ENCODE measurements around the gene ASAP2.

Gene ASAP2

GRCh38 chr2:9170458-9171130 lies 36.0 kb upstream of the ASAP2 start:
- Mint-ChIP-seq H3K27ac (no peak overlapping the region), H3K36me3 (no peaks in the 10 kb centered on the region), H3K4me1 (no peaks in the 10 kb centered on the region), H3K9me3 (no peaks in the 10 kb centered on the region), H3K27me3 (peaks cover 9% of the 10 kb centered on the region), H3K4me3 (no peak overlapping the region)
- ATAC-seq (ENCODE audit: low read depth): no peak
- no peak for DNase-seq (ENCODE audit: low spot score in 2 of 2)

GRCh38 chr2:9174771-9175437 lies 31.7 kb upstream of the ASAP2 start:
- Mint-ChIP-seq H3K9me3 (no peaks in the 10 kb centered on the region), H3K27ac (no peak overlapping the region), H3K4me1 (peaks cover 3% of the 10 kb centered on the region), H3K27me3 (peaks cover 7% of the 10 kb centered on the region), H3K36me3 (no peaks in the 10 kb centered on the region), H3K4me3 (no peak overlapping the region)
- DNase-seq (ENCODE audit: low spot score in 2 of 2) (no peak), ATAC-seq (ENCODE audit: low read depth) (no peak)

- Mint-ChIP-seq H3K9me3 (peaks cover 3% of the 10 kb centered on the region), H3K36me3 (no peaks in the 10 kb centered on the region), H3K27me3 (peaks cover 12% of the 10 kb centered on the region), H3K27ac (no peak overlapping the region), H3K4me1 (peaks cover 3% of the 10 kb centered on the region), H3K4me3 (no peak overlapping the region)
- DNase-seq (ENCODE audit: low spot score in 2 of 2) (no peak), ATAC-seq (ENCODE audit: low read depth) (no peak)
Observed at GRCh38 chr2:9178110-9178903, 28.3 kb upstream of the ASAP2 start.

- no peaks in the 10 kb centered on the region for H3K36me3 Mint-ChIP-seq
- ATAC-seq (ENCODE audit: low read depth) (no peak), DNase-seq (ENCODE audit: low spot score in 2 of 2) (no peak)
- peaks cover 12% of the 10 kb centered on the region for H3K27me3 Mint-ChIP-seq
- peaks cover 3% of the 10 kb centered on the region for H3K4me1 Mint-ChIP-seq
- H3K4me3 Mint-ChIP-seq: no peak overlapping the region
- H3K27ac Mint-ChIP-seq: no peak overlapping the region
- peaks cover 3% of the 10 kb centered on the region for H3K9me3 Mint-ChIP-seq
Observed at GRCh38 chr2:9178904-9179571, 27.6 kb upstream of the ASAP2 start.

DNA sequence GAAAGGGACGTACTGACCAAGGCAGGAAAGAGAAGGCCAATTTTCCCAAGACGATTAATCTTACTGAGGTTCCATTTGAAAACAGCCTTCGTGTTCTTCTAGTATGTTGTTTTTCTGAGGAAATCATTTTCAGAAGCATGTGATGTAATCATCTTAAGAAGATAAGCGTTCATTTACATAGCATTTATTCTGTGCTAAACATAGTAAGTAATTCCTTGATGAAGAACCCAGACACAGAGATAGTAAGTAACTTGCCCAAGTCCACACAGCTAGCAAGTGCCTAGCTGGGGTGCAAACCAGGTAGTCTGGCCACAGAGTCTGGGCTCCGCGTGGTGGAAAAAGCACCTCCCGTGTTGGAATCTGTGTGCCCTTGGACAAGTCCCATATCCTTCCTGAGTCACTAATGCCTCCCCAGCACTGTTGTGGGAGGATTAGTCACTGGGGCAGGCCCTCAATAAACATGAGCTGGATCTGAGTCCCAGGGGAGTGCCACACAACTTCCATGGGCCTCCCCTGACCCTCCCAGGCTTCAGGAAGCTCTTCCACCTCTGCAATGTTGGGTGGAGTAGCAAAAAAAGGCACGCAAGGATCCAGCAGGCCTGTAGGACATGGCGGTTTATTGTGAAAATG lies 26.9 kb upstream of the ASAP2 start:
- H3K4me3 Mint-ChIP-seq: no peak overlapping the region
- no peak for DNase-seq (ENCODE audit: low spot score in 2 of 2)
- H3K27ac Mint-ChIP-seq: no peak overlapping the region
- no peak for ATAC-seq (ENCODE audit: low read depth)
- H3K4me1 Mint-ChIP-seq: peaks cover 3% of the 10 kb centered on the region
- no peaks in the 10 kb centered on the region for H3K36me3 Mint-ChIP-seq
- H3K9me3 Mint-ChIP-seq: peaks cover 3% of the 10 kb centered on the region
- H3K27me3 Mint-ChIP-seq: peaks cover 12% of the 10 kb centered on the region

GRCh38 chr2:9184361-9184760 lies 22.3 kb upstream of the ASAP2 start:
- Mint-ChIP-seq H3K4me1 (no peaks in the 10 kb centered on the region), H3K9me3 (peaks cover 3% of the 10 kb centered on the region), H3K4me3 (no peak overlapping the region), H3K36me3 (no peaks in the 10 kb centered on the region), H3K27ac (no peak overlapping the region), H3K27me3 (peaks cover 8% of the 10 kb centered on the region)
- ATAC-seq (ENCODE audit: low read depth) (no peak), DNase-seq (ENCODE audit: low spot score in 2 of 2) (no peak)

DNA sequence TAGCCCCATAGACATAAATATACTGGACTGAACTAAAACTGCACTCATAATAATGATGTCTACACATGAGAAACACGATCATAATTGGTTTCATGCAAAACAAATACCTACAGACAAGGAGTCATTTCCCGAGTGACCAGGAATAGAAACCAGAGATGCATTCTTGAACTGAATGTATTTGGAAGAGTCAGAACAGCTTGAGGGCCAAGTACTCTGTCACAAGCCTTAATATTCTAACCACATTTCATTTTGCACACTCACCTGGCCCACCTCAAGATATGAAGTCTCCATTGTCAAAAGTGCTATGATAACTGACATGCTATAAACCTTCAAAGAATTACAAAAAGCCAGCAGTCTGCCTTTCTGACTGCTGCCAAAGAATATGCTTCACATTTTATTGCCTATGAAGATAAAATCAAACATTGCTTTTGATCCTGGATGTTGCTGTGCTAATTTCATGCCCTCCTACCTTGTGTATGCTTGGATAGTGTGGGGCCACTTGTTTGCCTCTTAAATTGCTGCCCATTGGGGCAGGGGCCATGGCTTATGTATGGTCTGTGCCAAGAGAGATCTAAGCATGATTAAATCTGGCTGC lies 18.9 kb upstream of the ASAP2 start:
- Mint-ChIP-seq H3K9me3 (no peaks in the 10 kb centered on the region), H3K27ac (no peak overlapping the region), H3K4me3 (no peak overlapping the region), H3K4me1 (no peaks in the 10 kb centered on the region), H3K36me3 (no peaks in the 10 kb centered on the region), H3K27me3 (peaks cover 2% of the 10 kb centered on the region)
- DNase-seq (ENCODE audit: low spot score in 2 of 2) (no peak), ATAC-seq (ENCODE audit: low read depth) (no peak)

DNA sequence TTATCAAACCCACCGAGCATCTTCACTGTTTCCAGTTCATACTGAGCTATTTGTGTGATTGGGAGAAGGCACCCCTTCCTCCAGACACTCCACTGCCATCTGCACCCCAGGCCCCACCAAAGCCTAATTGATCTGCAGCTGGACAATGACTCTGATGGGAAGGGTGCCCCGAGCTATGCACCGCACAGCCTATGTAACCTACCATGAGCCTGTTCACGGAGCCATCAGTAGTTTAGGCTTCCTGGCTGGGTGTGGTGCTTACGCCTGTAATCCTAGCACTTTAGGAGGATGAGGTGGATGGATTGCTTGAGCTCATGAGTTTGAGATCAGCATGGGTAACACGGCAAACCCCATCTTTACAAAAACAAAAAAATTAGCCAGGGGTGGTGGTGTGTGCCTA lies 17.8 kb upstream of the ASAP2 start:
- no peak for ATAC-seq (ENCODE audit: low read depth)
- no peak for DNase-seq (ENCODE audit: low spot score in 2 of 2)
- Mint-ChIP-seq H3K4me3 (no peak overlapping the region), H3K27me3 (peaks cover 5% of the 10 kb centered on the region), H3K4me1 (no peaks in the 10 kb centered on the region), H3K9me3 (no peaks in the 10 kb centered on the region), H3K36me3 (no peaks in the 10 kb centered on the region), H3K27ac (no peak overlapping the region)

- Mint-ChIP-seq H3K27ac (no peak overlapping the region), H3K36me3 (no peaks in the 10 kb centered on the region)
Observed at GRCh38 chr2:9189901-9190300, 16.7 kb upstream of the ASAP2 start.

GRCh38 chr2:9191041-9191481 lies 15.6 kb upstream of the ASAP2 start:
- H3K27me3 Mint-ChIP-seq: peaks cover 7% of the 10 kb centered on the region

More at GRCh38 chr2:9189901-9190300, 16.7 kb upstream of the ASAP2 start:
- ATAC-seq (ENCODE audit: low read depth): no peak
- H3K9me3 Mint-ChIP-seq: no peaks in the 10 kb centered on the region
- peaks cover 7% of the 10 kb centered on the region for H3K27me3 Mint-ChIP-seq
- no peak overlapping the region for H3K4me3 Mint-ChIP-seq
- no peaks in the 10 kb centered on the region for H3K4me1 Mint-ChIP-seq
- no peak for DNase-seq (ENCODE audit: low spot score in 2 of 2)

DNA sequence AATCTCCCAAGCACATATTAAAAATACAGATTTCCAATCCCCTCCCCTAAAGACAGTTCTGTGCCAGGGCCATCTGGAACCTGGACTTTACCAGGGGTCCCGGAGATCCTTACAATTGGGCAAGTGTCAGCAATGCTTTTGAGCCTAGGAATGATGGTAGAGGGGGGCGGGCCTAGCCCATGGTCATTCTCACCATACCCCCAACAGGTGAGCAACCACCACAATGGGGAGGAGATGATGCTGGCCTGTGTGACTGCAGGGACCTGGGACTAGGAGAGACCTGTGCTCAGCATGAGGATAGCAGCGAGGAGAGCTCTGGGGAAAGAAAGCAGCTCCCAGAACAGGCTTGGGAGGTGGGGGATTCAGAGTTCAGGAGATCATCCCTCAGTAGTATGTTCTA lies 13.9 kb upstream of the ASAP2 start:
- Mint-ChIP-seq H3K27ac (no peak overlapping the region), H3K4me3 (no peak overlapping the region), H3K4me1 (no peaks in the 10 kb centered on the region), H3K27me3 (peaks cover 9% of the 10 kb centered on the region), H3K36me3 (no peaks in the 10 kb centered on the region), H3K9me3 (no peaks in the 10 kb centered on the region)
- ATAC-seq (ENCODE audit: low read depth) (no peak), DNase-seq (ENCODE audit: low spot score in 2 of 2) (no peak)

More at GRCh38 chr2:9191041-9191481, 15.6 kb upstream of the ASAP2 start:
- Mint-ChIP-seq H3K4me1 (no peaks in the 10 kb centered on the region), H3K36me3 (no peaks in the 10 kb centered on the region), H3K27ac (no peak overlapping the region), H3K9me3 (no peaks in the 10 kb centered on the region), H3K4me3 (no peak overlapping the region)
- ATAC-seq (ENCODE audit: low read depth): no peak
- no peak for DNase-seq (ENCODE audit: low spot score in 2 of 2)

DNA sequence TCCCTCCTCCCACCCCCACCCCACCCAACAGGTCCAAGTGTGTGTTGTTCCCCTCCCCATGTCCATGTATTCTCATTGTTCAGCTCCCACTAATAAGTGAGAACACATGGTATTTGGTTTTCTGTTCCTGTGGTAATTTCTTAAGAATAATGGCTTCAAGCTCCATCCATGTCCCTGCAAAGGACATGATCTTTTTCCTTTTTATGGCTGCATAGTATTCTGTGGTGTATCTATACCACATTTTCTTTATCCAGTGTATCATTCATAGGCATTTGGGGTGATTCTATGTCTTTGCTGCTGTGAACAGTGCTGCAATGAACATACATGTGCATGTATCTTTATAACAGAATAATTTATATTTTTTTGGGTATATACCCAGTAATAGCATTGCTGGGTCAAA lies 12.3 kb upstream of the ASAP2 start:
- Mint-ChIP-seq H3K27ac (no peak overlapping the region), H3K36me3 (no peaks in the 10 kb centered on the region), H3K9me3 (no peaks in the 10 kb centered on the region), H3K4me1 (no peaks in the 10 kb centered on the region), H3K27me3 (peaks cover 13% of the 10 kb centered on the region), H3K4me3 (no peak overlapping the region)
- DNase-seq (ENCODE audit: low spot score in 2 of 2) (no peak), ATAC-seq (ENCODE audit: low read depth) (no peak)

DNA sequence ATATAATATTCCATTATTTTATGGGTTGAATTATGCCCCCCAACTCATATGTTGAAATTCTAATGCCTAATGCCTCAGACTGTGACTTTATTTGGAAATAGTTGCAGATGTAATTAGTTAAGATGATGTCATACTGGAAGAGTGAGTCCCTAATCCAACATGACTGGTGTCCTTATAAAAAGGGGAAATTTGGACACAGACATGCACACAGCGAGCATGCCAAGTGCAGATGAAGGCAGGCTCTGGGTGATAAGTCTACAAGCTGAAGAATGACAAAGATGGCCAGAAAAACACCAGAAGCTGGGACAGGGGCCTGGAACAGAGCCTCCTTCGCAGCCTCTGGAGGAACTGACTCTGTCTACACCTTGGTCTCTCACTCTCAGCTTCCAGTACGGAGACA lies 10.0 kb upstream of the ASAP2 start:
- Mint-ChIP-seq H3K27me3 (peaks cover 16% of the 10 kb centered on the region), H3K4me3 (no peak overlapping the region), H3K27ac (no peak overlapping the region), H3K36me3 (no peaks in the 10 kb centered on the region), H3K9me3 (no peaks in the 10 kb centered on the region), H3K4me1 (no peaks in the 10 kb centered on the region)
- no peak for DNase-seq (ENCODE audit: low spot score in 2 of 2)
- no peak for ATAC-seq (ENCODE audit: low read depth)
